ENCODE results near the gene COP1. TPM values are rescaled to one million over a fixed set of nuclear protein-coding genes. Genes with fewer than 3 reads are reported as not detected.

COP1 gene
- total RNA-seq, 1 donor, result 64.8 TPM

DNA sequence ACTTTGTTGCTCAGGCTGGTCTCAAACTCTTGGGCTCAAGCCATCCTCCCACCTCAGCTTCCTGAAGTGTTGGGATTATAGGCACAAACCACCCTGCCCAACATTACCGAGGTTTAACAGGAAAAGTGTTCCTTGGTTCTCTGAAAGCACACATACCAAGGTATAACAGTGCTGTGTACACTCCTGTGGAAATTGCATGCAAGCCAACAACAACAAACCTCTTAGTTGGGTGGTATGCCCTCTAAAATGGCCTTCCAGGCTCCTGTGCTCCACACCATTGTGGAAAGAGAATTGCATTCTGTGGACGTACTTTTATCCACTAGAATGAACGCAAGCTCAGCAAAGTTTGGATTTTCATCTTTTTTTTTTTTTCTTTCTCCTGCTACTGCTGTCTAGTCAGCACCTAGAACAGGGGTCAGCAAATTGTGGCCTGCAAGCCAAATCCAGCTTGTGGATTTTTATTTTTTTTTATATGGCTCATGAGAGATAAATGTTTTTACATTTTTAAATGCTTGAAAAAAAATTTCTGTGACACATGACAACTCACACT lies 271.4 kb downstream of the COP1 start:
- peaks cover 3% of the 10 kb centered on the region for H3K36me3 ChIP-seq (ENCODE audit: insufficient read depth, low read length)
- H3K27me3 ChIP-seq (ENCODE audit: insufficient read depth, low read length), result no peaks in the 10 kb centered on the region
- H3K9me3 ChIP-seq (ENCODE audit: low read depth, low read length), result no peaks in the 10 kb centered on the region
- H4K20me1 ChIP-seq (ENCODE audit: insufficient read depth, low read length), result no peaks in the 10 kb centered on the region
- H3K4me3 ChIP-seq (ENCODE audit: insufficient read depth, low read length), result no peak overlapping the region
- no peaks in the 10 kb centered on the region for H3K79me2 ChIP-seq (ENCODE audit: insufficient read depth, low read length)
- TF ChIP-seq CTCF (IDR thresholded peaks at IDR 0.05; ENCODE audit: extremely low read depth, low read depth, low read length), result no peak
- H2AFZ ChIP-seq (ENCODE audit: low read length), result no peak overlapping the region
- H3K4me1 ChIP-seq (ENCODE audit: insufficient read depth, low read length), result no peaks in the 10 kb centered on the region
- no peak for DNase-seq (ENCODE audit: insufficient read length, low spot score, missing footprints)
- H3K4me2 ChIP-seq (ENCODE audit: insufficient read depth, low read length), result no peak overlapping the region
- H3K27ac ChIP-seq (ENCODE audit: low read depth, low read length), result no peak overlapping the region

DNA sequence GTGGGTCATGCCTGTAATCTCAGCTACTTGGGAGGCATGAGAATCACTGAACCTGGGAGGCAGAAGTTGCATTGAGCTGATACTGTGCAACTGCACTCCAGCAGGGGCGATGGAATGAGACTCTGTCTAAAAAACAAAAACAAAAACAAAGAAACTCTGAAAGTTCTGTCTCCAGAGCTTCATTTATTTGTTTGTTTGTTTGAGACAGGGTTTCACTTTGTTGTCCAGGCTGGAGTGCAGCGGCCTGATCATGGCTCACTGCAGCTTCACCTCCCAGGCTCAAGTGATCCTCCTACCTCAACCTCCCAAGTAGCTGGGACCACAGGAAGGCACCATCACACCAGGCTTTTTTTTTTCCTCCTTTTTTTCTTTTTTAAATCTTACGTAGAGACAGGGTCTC lies 271.9 kb downstream of the COP1 start:
- Histone ChIP-seq H3K4me3 (ENCODE audit: insufficient read depth, low read length) (no peak overlapping the region), H3K27me3 (ENCODE audit: insufficient read depth, low read length) (no peaks in the 10 kb centered on the region), H3K27ac (ENCODE audit: low read depth, low read length) (no peak overlapping the region), H3K4me2 (ENCODE audit: insufficient read depth, low read length) (no peak overlapping the region), H2AFZ (ENCODE audit: low read length) (no peak overlapping the region), H3K36me3 (ENCODE audit: insufficient read depth, low read length) (peaks cover 3% of the 10 kb centered on the region), H3K79me2 (ENCODE audit: insufficient read depth, low read length) (no peaks in the 10 kb centered on the region), H3K9me3 (ENCODE audit: low read depth, low read length) (no peaks in the 10 kb centered on the region), H4K20me1 (ENCODE audit: insufficient read depth, low read length) (no peaks in the 10 kb centered on the region), H3K4me1 (ENCODE audit: insufficient read depth, low read length) (no peaks in the 10 kb centered on the region)
- no peak for TF ChIP-seq CTCF (IDR thresholded peaks at IDR 0.05; ENCODE audit: extremely low read depth, low read depth, low read length)
- DNase-seq (ENCODE audit: insufficient read length, low spot score, missing footprints), result no peak

- Histone ChIP-seq H3K27ac (ENCODE audit: low read depth, low read length) (no peak overlapping the region), H3K79me2 (ENCODE audit: insufficient read depth, low read length) (no peaks in the 10 kb centered on the region), H3K9me3 (ENCODE audit: low read depth, low read length) (no peaks in the 10 kb centered on the region), H4K20me1 (ENCODE audit: insufficient read depth, low read length) (no peaks in the 10 kb centered on the region), H3K27me3 (ENCODE audit: insufficient read depth, low read length) (no peaks in the 10 kb centered on the region), H3K4me2 (ENCODE audit: insufficient read depth, low read length) (no peak overlapping the region), H3K4me3 (ENCODE audit: insufficient read depth, low read length) (no peak overlapping the region), H3K4me1 (ENCODE audit: insufficient read depth, low read length) (no peaks in the 10 kb centered on the region), H2AFZ (ENCODE audit: low read length) (no peak overlapping the region), H3K36me3 (ENCODE audit: insufficient read depth, low read length) (no peaks in the 10 kb centered on the region)
- DNase-seq (ENCODE audit: insufficient read length, low spot score, missing footprints), result peak; percentile 80
- TF ChIP-seq CTCF (IDR thresholded peaks at IDR 0.05; ENCODE audit: extremely low read depth, low read depth, low read length), result no peak
These were observed 273.3 kb downstream of the COP1 start for GRCh38 chr1:175933801-175934200.

DNA sequence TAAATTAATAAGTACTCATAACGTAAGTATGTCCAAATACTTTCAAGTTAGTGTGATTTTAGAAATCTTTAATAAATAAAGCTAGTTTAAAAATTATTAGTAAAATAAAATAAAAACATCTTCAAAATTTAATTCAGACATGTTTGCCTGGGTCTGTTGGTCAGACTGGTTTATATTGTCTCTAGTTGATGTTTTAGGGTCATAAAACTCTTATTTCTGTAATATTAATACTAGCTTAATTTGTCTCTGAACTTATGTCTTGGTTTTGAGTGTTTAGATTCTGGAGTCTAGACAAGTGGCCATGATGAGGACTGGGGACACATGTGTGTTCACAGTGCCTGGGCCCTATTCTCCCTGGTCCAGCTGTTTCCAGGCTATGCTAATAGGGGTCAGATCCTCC lies 279.1 kb downstream of the COP1 start:
- no peak for TF ChIP-seq CTCF (IDR thresholded peaks at IDR 0.05; ENCODE audit: extremely low read depth, low read depth, low read length)
- Histone ChIP-seq H3K27ac (ENCODE audit: low read depth, low read length) (no peak overlapping the region), H3K36me3 (ENCODE audit: insufficient read depth, low read length) (no peaks in the 10 kb centered on the region), H3K79me2 (ENCODE audit: insufficient read depth, low read length) (no peaks in the 10 kb centered on the region), H3K9me3 (ENCODE audit: low read depth, low read length) (no peaks in the 10 kb centered on the region), H4K20me1 (ENCODE audit: insufficient read depth, low read length) (no peaks in the 10 kb centered on the region), H3K4me1 (ENCODE audit: insufficient read depth, low read length) (no peaks in the 10 kb centered on the region), H3K27me3 (ENCODE audit: insufficient read depth, low read length) (no peaks in the 10 kb centered on the region), H3K4me3 (ENCODE audit: insufficient read depth, low read length) (no peak overlapping the region), H3K4me2 (ENCODE audit: insufficient read depth, low read length) (no peak overlapping the region), H2AFZ (ENCODE audit: low read length) (no peak overlapping the region)
- DNase-seq (ENCODE audit: insufficient read length, low spot score, missing footprints), result peak; percentile 27

All from osteoblast (primary cell).